GM18951 (cell line): ENCODE measurements around the gene CDK8.

Experiments used
- POLR2A ChIP-seq: IDR thresholded peaks from 4 replicates; pipeline ENCODE4 v1.6.1; 2011; ENCODE audit warnings: mild to moderate bottlenecking; ENCODE audit not compliant: insufficient read length, insufficient read depth; ENCODE audit errors: extremely low read depth
- in situ Hi-C: fragments of 300-500 bp; cut with MboI; formaldehyde crosslinking; loops from one replicate; pipeline ENCODE4 v1.12.0; 2022; ENCODE audit warnings: low sequenced_read_pairs, mixed read lengths, inconsistent platforms; ENCODE audit not compliant: unreplicated experiment

CDK8 gene

DNA sequence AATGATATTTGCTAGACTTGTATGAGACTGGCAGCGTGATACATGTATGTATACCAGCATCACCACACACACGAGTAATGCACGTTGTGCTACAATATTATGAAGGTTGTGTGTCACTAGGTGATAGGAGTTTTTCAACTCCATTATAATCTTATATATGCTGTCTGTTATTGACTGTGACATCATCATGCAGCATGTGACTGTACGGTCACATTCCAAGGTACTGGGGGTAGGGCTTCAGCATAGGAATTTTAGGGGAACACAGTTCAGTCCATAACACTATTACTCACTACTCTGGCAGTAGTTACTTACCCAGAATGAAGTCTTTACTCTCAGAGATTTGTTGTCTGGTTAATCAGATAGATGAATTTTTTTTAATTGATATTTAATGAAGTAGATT is 91.1 kb downstream of the CDK8 start:
- TF ChIP-seq POLR2A: no peak
- in situ Hi-C loops: no loop called here

DNA sequence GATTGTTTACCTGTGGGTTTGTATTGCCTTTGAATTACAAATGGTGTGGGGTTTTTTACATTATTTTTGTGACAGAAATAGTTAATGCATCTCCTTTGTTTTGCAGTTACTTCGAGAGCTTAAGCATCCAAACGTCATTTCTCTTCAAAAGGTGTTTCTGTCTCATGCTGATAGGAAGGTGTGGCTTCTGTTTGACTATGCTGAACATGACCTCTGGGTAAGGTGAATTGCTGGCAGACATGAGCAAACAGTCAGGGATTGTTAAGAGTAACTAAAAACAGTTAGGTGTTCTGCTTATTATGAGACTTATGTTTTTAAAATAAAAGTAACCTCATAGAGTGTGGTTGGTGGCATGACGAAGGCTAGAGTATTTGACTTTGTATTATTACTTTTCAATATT is 95.0 kb downstream of the CDK8 start:
- in situ Hi-C loops: no loop called here
- TF ChIP-seq POLR2A: no peak

DNA sequence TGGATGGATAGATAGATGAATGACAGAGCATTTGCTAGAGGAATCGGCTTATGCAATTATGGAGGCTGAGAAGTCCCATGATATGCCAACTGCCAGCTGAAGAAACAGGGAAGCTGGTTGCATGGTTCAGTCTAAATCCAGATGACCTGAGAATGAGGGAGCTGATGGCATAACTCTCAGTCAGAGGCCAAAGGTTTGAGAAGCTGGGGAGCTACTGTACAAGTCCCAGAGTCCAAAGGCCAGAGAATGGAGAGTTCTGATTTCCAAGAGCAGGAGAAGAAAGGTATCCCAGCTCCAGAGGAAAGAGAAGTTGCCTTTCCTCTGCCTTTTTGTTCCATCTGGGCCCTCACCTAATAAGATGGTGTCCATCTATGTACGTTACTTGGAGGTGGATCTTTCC is 108.3 kb downstream of the CDK8 start:
- in situ Hi-C loops: no loop called here
- no peak for TF ChIP-seq POLR2A

DNA sequence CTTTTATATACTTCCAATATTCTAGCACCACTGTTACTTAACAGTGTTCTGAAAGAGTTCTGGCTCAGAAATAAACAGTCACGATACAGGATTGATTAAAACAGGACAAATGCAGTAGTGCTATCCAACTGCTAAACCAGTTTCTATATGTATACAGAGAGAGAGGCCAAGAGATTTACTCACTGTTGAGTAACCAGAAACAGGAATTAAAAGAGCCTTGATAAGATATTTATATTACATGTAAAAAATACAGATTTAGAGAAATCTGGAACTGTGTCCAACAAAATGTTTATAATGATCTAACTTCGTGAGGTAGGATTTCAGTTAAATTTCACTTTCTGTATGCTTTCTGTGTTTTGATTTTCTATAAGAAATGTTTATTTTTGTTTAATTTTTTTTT is 116.6 kb downstream of the CDK8 start:
- TF ChIP-seq POLR2A: no peak
- in situ Hi-C loops: no loop called here

DNA sequence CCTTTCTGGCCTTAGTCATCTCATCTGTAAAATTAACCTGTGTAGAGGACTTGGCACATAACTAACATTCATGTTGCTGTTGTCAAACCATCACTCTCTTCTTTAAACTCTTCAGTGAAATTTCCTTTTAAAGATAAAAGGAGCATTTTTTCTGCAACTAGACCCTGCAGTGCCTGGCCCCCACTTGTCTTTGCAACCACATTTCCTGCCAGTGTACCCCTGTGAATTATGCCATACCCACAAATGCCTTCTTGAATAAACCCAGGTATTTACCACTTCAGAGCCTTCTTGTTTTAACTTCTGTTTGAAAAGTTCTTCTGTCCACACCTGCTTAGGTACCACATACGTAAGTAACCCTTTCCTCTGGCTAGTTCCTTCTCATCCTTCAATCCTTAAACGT is 118.8 kb downstream of the CDK8 start:
- TF ChIP-seq POLR2A: no peak
- in situ Hi-C loops: no loop called here

DNA sequence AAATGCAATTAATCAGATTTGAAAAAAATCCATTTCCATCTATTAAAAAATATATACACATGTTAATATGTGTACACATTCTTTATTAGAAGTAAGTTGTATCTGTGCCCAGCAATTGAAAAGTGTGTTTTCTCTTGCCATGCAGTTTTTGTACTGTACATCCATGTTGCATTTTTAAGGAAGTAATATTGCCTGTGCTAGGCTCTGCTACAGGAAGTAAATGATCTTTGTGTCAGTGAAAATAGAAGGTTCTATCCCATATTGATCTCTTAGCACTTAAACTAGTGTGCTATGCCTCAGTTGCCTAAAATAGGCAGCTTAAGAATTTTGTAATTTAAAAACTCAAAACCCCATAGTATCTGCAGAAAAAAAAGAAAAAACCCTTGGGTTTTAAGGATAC is 122.5 kb downstream of the CDK8 start:
- in situ Hi-C loops: no loop called here

DNA sequence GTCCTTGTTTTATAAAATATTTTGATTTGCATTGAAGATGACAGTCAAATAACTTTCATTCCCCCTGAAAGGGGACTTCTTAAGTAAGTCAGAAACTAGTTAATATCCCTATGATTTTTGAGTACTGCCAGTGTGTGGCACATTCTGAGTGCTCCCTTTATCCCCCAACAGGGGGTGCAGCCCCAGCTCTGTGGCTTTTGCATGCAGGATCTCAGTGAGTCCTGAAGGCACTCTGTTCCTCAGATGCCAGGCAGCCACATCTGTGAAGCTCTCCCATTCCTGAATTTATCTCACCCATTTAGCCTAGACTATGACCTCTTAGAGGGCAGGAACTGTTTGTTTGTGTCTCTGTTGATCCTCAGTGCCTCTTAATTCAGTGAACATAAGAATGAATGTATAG is 123.1 kb downstream of the CDK8 start:
- TF ChIP-seq POLR2A: no peak
- in situ Hi-C loops: no loop called here

More for the DNA sequence above, 122.5 kb downstream of the CDK8 start:
- TF ChIP-seq POLR2A: no peak

DNA sequence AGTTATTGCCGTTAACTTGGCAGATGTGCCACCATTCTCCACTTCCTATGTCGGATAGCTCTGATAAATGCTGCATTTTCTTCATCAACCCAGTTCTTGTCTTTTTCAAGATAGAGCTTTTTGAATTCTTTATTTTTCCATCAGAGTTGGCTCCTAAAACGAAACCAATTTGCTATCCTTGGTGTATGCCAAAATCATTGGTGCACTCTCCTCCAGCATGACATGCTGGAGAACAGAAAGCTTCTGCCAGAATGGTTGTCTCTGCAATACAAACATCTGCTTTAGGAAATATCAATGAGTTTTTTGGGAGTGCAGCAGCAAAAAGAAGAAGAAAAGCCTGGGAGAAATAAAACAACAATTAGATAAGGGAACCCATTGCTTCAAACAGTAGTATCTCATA is 124.2 kb downstream of the CDK8 start:
- no peak for TF ChIP-seq POLR2A
- in situ Hi-C loops: no loop called here

DNA sequence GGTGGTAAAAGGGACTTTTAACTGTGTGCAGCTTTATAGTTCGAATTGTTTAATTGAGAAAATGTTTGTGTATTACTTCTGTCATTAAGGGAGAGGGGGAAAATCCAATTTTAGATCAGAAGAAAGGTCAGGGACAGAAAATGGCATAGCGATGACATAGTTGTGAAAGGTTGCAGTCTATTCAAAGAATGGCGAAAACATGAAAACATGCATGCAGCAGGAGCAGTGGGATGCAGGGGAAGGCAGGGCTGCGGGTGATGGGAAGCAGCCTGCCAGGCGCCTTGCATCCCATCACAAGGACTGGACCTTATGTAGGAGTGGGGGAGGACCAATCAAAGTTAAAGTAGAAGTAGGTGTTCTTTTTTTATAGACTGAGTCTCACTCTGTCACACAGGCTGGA is 125.9 kb downstream of the CDK8 start:
- in situ Hi-C loops: no loop called here
- TF ChIP-seq POLR2A: no peak

DNA sequence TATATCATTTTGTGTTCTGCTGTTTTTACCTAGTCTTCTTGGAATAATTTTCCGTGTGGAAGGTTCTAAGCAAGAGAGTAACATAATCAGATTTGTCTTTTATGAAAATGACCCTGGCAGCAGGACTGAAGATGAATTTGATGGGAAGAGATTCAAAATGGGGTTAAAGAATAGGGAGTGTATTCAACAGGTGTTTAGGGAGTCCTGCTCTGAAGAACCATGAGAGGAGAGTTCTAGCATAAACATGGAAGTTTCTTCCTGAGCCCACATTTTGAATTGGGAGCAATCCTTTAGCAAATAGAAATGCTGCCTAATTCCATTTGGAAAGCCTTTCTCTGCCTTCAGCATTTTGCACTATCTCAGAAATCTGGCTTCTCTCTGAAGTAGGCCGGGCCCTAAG is 127.0 kb downstream of the CDK8 start:
- TF ChIP-seq POLR2A: no peak
- in situ Hi-C loops: no loop called here

DNA sequence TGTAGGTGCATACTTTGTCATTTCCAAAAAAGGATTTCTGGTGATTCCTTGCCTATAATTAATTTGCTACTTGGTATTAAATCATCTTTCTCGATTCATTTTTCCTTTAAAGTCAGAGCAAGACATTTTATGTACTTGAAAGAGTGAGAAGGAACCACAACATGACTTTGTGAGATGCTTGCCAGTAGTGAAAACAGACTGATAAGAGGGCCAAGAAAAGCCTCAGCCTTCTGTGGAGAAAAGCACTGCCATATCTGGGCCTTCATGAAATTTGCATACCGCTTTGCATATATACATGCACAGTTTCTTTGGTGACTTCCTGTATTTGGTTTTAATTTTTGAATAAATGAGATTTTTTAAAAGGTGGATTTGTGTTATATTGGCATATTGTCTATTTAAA is 128.4 kb downstream of the CDK8 start:
- no peak for TF ChIP-seq POLR2A
- in situ Hi-C loops: no loop called here

DNA sequence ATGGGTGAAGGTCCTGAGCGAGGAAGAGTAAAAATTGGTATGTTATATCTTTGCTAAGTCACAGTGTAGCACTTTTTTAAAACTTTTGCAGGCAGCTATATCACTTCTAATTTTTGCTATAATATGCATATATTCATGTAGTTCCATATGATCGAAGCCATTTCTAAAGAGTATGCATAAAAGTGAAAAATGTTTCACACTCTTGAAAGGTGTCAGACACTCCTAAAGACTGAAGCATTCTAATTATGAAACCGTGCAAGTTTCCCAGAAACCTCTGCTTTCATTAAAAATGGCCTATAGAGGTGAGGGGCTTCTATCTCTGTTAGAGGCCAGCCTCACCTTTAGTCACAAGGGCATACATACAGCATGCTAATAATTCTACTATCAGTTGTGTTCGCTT is 128.9 kb downstream of the CDK8 start:
- TF ChIP-seq POLR2A: no peak
- in situ Hi-C loops: no loop called here

DNA sequence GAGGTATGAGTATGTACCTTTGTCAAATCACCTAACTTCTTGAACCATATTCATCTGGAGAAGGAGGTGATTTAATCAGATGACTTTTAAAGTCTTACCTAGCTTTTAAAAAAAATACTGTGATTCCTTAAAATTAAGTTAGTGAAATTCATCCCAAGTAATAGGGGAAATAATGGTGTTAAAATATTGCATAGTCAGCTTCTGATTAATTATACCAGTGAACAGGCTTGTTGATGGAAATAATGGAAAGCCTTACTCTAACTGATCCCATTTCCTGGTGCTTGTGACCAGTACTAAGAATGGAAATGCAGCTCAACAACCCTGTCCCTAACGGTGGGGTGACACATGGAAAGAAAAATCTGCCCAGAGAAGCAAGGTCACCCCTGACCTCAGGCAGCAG is 130.7 kb downstream of the CDK8 start:
- TF ChIP-seq POLR2A: no peak
- in situ Hi-C loops: no loop called here

DNA sequence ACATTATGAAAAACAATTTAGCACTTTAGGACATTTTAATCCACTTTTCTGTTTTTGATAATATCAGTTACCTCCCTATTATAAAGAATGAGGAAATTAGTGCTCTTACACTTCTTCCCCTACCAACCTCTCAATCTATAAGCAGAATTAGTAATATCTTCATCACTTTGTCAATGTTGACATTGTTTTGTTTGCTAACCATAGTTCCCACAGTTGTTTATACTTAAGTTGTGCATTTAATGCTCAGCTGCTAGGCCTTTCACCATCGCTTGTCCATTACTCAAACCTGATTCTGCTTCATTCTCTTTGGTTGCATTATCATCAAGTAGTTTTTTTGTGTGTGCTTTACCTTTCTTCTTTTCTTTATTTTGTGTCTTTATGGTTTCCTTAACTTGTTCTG is 132.1 kb downstream of the CDK8 start:
- in situ Hi-C loops: no loop called here
- no peak for TF ChIP-seq POLR2A

DNA sequence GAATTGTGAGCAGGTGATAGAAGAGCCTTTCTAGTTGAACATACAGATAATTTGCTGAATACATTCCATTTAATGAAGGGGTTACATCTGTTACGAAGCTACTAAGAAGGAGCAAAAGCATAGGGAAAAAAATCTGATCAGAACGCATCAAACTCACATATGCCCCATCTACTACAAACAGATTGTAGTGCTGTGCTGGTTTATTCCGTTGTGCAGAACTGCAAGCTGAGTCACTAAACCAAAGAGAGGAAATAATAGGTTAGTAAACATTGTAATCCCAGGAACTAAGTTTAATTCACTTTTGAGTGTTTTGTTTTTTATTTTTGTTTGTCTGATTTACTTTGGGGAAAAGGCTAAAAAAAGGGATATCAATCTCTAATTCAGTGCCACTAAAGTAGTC is 136.3 kb downstream of the CDK8 start:
- no peak for TF ChIP-seq POLR2A
- in situ Hi-C loops: no loop called here

DNA sequence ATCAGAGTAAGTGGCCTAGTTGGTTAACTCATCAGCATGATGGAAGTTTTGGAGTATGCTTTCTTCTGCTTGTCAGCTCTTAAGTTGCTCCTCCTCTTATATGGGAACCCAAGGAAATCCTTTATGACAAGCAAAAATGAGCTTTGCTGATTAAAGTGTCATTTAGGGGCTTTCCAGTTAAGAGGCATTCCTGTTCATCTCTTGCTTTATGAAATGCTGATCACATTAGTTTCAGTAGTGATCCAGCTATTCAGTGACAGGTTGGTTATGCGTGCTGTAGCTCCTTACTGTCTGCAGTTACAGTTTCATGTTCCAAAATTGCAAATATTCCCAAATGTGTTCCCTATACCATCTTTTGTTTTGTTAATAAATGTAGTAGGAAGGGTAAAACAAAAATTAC is 146.6 kb downstream of the CDK8 start:
- TF ChIP-seq POLR2A: no peak
- in situ Hi-C loops: no loop called here

DNA sequence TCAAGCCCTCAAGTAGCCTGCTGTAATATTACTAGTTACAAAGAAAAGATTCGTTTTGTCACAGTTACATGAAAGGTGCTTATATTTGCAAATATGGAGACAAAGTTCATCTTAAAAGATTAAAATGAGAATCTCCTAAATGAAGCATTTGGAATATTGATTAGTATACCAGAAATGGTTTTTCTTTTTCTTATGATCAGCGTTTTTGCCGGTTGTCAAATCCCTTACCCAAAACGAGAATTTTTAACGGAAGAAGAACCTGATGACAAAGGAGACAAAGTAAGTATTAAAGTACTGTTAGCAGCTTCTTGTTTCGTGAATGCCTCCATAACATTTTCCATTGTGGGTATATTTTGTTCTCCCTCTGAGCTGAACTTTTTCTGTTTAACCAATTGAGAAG is 147.1 kb downstream of the CDK8 start:
- in situ Hi-C loops: no loop called here
- no peak for TF ChIP-seq POLR2A
